GM12878 (cell line): ENCODE data around the gene CST1. TPM values are rescaled to one million over a fixed set of nuclear protein-coding genes. Genes with fewer than 3 reads are reported as not detected.

Source experiments
- ATAC-seq: fragments of 200-7000 bp; cut with Tn5 transposase; 3 replicates; pipeline ENCODE4 v1.9.1; 2020; ENCODE audit warnings: mild to moderate bottlenecking, moderate library complexity
- BruUV-seq: library from RNA; stranded (reverse); fragments of 400-500 nt; replicated peaks from 2 replicates; lab custom pipeline; 2021; lab: Mats Ljungman, UMichigan
- CTCF ChIA-PET: fragments of 300-600 bp; sonication (Branson Sonifier 250); formaldehyde crosslinking; extraction: SDS; loops from one replicate; lab custom pipeline; 2021; ENCODE audit warnings: inconsistent platforms; lab: Yijun Ruan, JAX
- POLR2A ChIA-PET: fragments of 350-600 bp; formaldehyde crosslinking; extraction: SDS; loops from one replicate; lab custom pipeline; 2021; ENCODE audit warnings: inconsistent platforms; lab: Charles Lee
- RAD21 ChIA-PET: fragments of 300-600 bp; sonication (Branson Sonifier 250); formaldehyde crosslinking; loops from one replicate; lab custom pipeline; 2023; ENCODE audit warnings: antibody characterized with exemption; ENCODE audit not compliant: unreplicated experiment; lab: Charles Lee
- SMC1A ChIA-PET: fragments of 300-600 bp; sonication (Branson Sonifier 250); formaldehyde crosslinking; loops from one replicate; lab custom pipeline; 2023; ENCODE audit not compliant: unreplicated experiment, uncharacterized antibody; lab: Charles Lee
- DNase-seq: peaks from one replicate; pipeline ENCODE4 v3.0.0-alpha.2; 2011; ENCODE audit warnings: low read depth, low spot score
- FAIRE-seq: peaks from 3 replicates; lab custom pipeline; 2011; peaks lifted over from hg19 to GRCh38; lab: Jason Lieb, UNC
- H2AFZ ChIP-seq: 2 replicates; pipeline ENCODE4 v1.6.0; 2011; ENCODE audit warnings: low read depth, low read length, control low read depth; ENCODE audit not compliant: control insufficient read depth
- H3K27ac ChIP-seq: 2 replicates; pipeline ENCODE4 v1.5.1; 2011; ENCODE audit warnings: control low read depth; ENCODE audit not compliant: control insufficient read depth, insufficient read depth
- H3K27me3 ChIP-seq, 2 experiments: replicated peaks in 1 of 2; 2 replicates each; pipeline versions ENCODE4 v1.6.0 to v1.6.1; 2011; ENCODE audit warnings: low read length in 1 of 2; ENCODE audit not compliant: control insufficient read depth in 2 of 2, insufficient read depth in 2 of 2
- H3K36me3 ChIP-seq, 2 experiments: 2 replicates each; pipeline ENCODE4 v1.5.1; 2011; ENCODE audit warnings: low read length in 1 of 2; ENCODE audit not compliant: control insufficient read depth in 2 of 2, insufficient read depth in 2 of 2
- H3K4me1 ChIP-seq: 2 replicates; pipeline ENCODE4 v1.6.1; 2011; ENCODE audit warnings: mild to moderate bottlenecking, low read length, moderate library complexity, mixed read lengths; ENCODE audit not compliant: control insufficient read depth, insufficient read depth
- H3K4me2 ChIP-seq: 2 replicates; pipeline ENCODE4 v1.6.0; 2011; ENCODE audit warnings: control low read depth; ENCODE audit not compliant: control insufficient read depth, insufficient read depth
- H3K4me3 ChIP-seq: fragments of 200-600 bp; sonication (generic); 2 replicates; pipeline ENCODE4 v1.5.1; 2016
- H3K79me2 ChIP-seq: 2 replicates; pipeline ENCODE4 v1.6.0; 2011; ENCODE audit warnings: low read length; ENCODE audit not compliant: control insufficient read depth, insufficient read depth
- H3K9ac ChIP-seq: 2 replicates; pipeline ENCODE4 v1.8.0; 2011; ENCODE audit warnings: low read length, control low read depth, mixed read lengths; ENCODE audit not compliant: control insufficient read depth, insufficient read depth
- H3K9me3 ChIP-seq: replicated peaks from 3 replicates; pipeline ENCODE4 v1.5.1; 2011; ENCODE audit warnings: mild to moderate bottlenecking, low read length; ENCODE audit not compliant: control insufficient read depth, insufficient read depth
- H4K20me1 ChIP-seq: 2 replicates; pipeline ENCODE4 v1.6.0; 2011; ENCODE audit not compliant: control insufficient read depth, insufficient read depth
- BCLAF1 ChIP-seq: fragments of 450-650 bp; IDR thresholded peaks from 2 replicates; pipeline ENCODE4 v1.6.1; 2017; ENCODE audit warnings: antibody characterized with exemption, mild to moderate bottlenecking, moderate library complexity
- CBFB ChIP-seq: IDR thresholded peaks from 2 replicates; pipeline ENCODE4 v1.6.1; 2016; ENCODE audit warnings: antibody characterized with exemption, low read depth
- CHD1 ChIP-seq: IDR thresholded peaks from 2 replicates; pipeline ENCODE4 v1.6.1; 2012; ENCODE audit warnings: low read depth, low read length, improper control_type of control experiment
- HDAC2 ChIP-seq: fragments of 200-600 bp; sonication (generic); IDR thresholded peaks from 2 replicates; pipeline ENCODE4 v1.6.1; 2017
- KAT2A ChIP-seq: conservative IDR thresholded peaks from 2 replicates; pipeline ENCODE4 v1.6.1; 2011; ENCODE audit warnings: low read depth, low read length; ENCODE audit not compliant: control insufficient read depth
- MTA3 ChIP-seq: IDR thresholded peaks from 2 replicates; pipeline ENCODE4 v1.6.1; 2012; ENCODE audit warnings: low read length, inconsistent platforms, borderline replicate concordance
- MYC ChIP-seq: IDR thresholded peaks from 2 replicates; pipeline ENCODE4 v1.6.1; 2011; ENCODE audit warnings: mild to moderate bottlenecking, low read length, moderate library complexity, inconsistent platforms; ENCODE audit not compliant: insufficient read depth, insufficient replicate concordance, insufficient read length, severe bottlenecking
- PBX3 ChIP-seq: IDR thresholded peaks from 2 replicates; pipeline ENCODE4 v1.6.1; 2011; ENCODE audit warnings: mild to moderate bottlenecking, low read depth, low read length, moderate library complexity; ENCODE audit not compliant: insufficient replicate concordance
- POLR2AphosphoS5 ChIP-seq: IDR thresholded peaks from 2 replicates; pipeline ENCODE4 v1.6.1; 2011; ENCODE audit warnings: mild to moderate bottlenecking, low read length, inconsistent platforms
- RAD21 ChIP-seq: IDR thresholded peaks from 2 replicates; pipeline ENCODE4 v1.6.1; 2011; ENCODE audit warnings: mild to moderate bottlenecking, low read depth, low read length, moderate library complexity; ENCODE audit not compliant: insufficient read depth
- RB1 ChIP-seq: fragments of 450-650 bp; formaldehyde crosslinking; IDR thresholded peaks from 2 replicates; pipeline ENCODE4 v1.6.1; 2017; ENCODE audit warnings: mild to moderate bottlenecking, borderline replicate concordance
- RCOR1 ChIP-seq: conservative IDR thresholded peaks from 2 replicates; pipeline ENCODE4 v1.6.1; 2012; ENCODE audit warnings: low read depth, low read length, improper control_type of control experiment
- SMC3 ChIP-seq: IDR thresholded peaks from 2 replicates; pipeline ENCODE4 v1.6.1; 2011; ENCODE audit warnings: low read length, improper control_type of control experiment, borderline replicate concordance
- SUZ12 ChIP-seq: fragments of 200-600 bp; sonication (generic); IDR thresholded peaks from one replicate; pipeline ENCODE4 v1.6.1; 2018; ENCODE audit warnings: antibody characterized with exemption, mild to moderate bottlenecking; ENCODE audit not compliant: unreplicated experiment
- TCF7 ChIP-seq: IDR thresholded peaks from 2 replicates; pipeline ENCODE4 v1.6.1; 2014; ENCODE audit warnings: antibody characterized with exemption, borderline replicate concordance
- USF2 ChIP-seq: IDR thresholded peaks from 2 replicates; pipeline ENCODE4 v1.6.1; 2011; ENCODE audit warnings: low read depth, low read length, improper control_type of control experiment, borderline replicate concordance
- ZBTB33 ChIP-seq: fragments of 450-650 bp; IDR thresholded peaks from 2 replicates; pipeline ENCODE4 v1.6.1; 2017; ENCODE audit warnings: mild to moderate bottlenecking
- ZNF207 ChIP-seq: fragments of 450-650 bp; IDR thresholded peaks from 2 replicates; pipeline ENCODE4 v1.6.1; 2014; ENCODE audit warnings: antibody characterized with exemption, mild to moderate bottlenecking, borderline replicate concordance
- WGBS: methylation state at CpG from one replicate; pipeline ENCODE4 v1.1.6; 2016; ENCODE audit warnings: low lambda C conversion rate; ENCODE audit not compliant: insufficient replicate concordance, insufficient coverage; ENCODE audit errors: missing lambda C conversion rate; 5-methylcytosine and 5-hydroxymethylcytosine counted together
- in situ Hi-C: fragments of 300-500 bp; cut with MboI; formaldehyde crosslinking; loops from 9 replicates; pipeline ENCODE4 v1.14.3; 2018; ENCODE audit warnings: mixed read lengths
- intact Hi-C: fragments of 100-400 bp; cut with micrococcal nuclease; formaldehyde crosslinking; loops from one replicate; pipeline ENCODE4 v1.14.2; 2022; ENCODE audit not compliant: unreplicated experiment
- polyA plus RNA-seq, 11 experiments: library from polyadenylated mRNA; depleted of rRNA in 4 of 11; unstranded in 6 of 11; stranded (reverse) in 5 of 11; fragments of >200 nt; fragmentation: Nextera tagmentation in 4 of 11; fragmentation: Illumina TruSeq in 1 of 11; extraction: Ambion mirVana in 4 of 11; extraction: Trizol in 1 of 11; gene quantifications; 1 replicate in 1 of 11; 2 replicates in 10 of 11; pipeline versions ENCODE4 v1.2.1 to v1.2.3, GENCODE V29; 2011 to 2016; ENCODE audit warnings: inconsistent platforms in 2 of 11, missing spikeins in 2 of 11, low read depth in 1 of 11
- total RNA-seq, 4 experiments: library from RNA; depleted of rRNA in 3 of 4; stranded (reverse); fragments of >200 nt in 3 of 4; fragmentation: Illumina TruSeq in 1 of 4; extraction: Trizol in 1 of 4; gene quantifications; 2 replicates each; pipeline versions ENCODE4 v1.2.1 to v1.2.3, GENCODE V29; 2013 to 2021

The CST1 gene
- total and polyA plus RNA-seq, 10 of the 15 experiments (the other 5 are each of a cell fraction or from before 2014, with no cell fraction given), result not detected

GRCh38 chr20:23759306-23759940 lies 8.7 kb upstream of the CST1 start:
- WGBS, result 0% methylated on average over 2 of the region's 2 CpGs
- no TSS peak for BruUV-seq
- no peak overlapping the region for H3K9ac ChIP-seq
- in situ Hi-C loops, result no loop called here
- no peaks in the 10 kb centered on the region for H3K79me2 ChIP-seq
- H3K9me3 ChIP-seq, result no peaks in the 10 kb centered on the region
- no peak overlapping the region for H3K4me3 ChIP-seq
- no peak overlapping the region for H2AFZ ChIP-seq
- H3K4me1 ChIP-seq, result no peaks in the 10 kb centered on the region
- ATAC-seq (no peak), DNase-seq (no peak), FAIRE-seq (no peak)
- ChIA-PET POLR2A (no interaction called here), RAD21 (no interaction called here), CTCF (no interaction called here), SMC1A (no interaction called here)
- no peaks in the 10 kb centered on the region for H3K27me3 ChIP-seq
- H3K27ac ChIP-seq, result no peak overlapping the region
- H4K20me1 ChIP-seq, result no peaks in the 10 kb centered on the region
- H3K36me3 ChIP-seq, result no peaks in the 10 kb centered on the region
- no peak overlapping the region for H3K4me2 ChIP-seq
- intact Hi-C loops, result no loop called here
- TF ChIP-seq SUZ12 (no peak), PBX3 (no peak), HDAC2 (no peak), BCLAF1 (no peak), ZNF207 (no peak), MTA3 (no peak), MYC (no peak), CHD1 (no peak), POLR2AphosphoS5 (no peak), SMC3 (no peak), ZBTB33 (no peak), USF2 (no peak), RCOR1 (no peak), CBFB (no peak), RAD21 (no peak), KAT2A (no peak), RB1 (no peak), TCF7 (no peak)
